ENCODE results near the gene HSDL1.

HSDL1 gene

GRCh38 chr16:84182104-84182503 lies 37.1 kb upstream of the HSDL1 start:
- Histone ChIP-seq H3K9me3 (ENCODE audit: control insufficient read depth, insufficient read depth, low read length) (no peaks in the 10 kb centered on the region), H3K4me3 (ENCODE audit: low read depth, low read length) (no peak overlapping the region), H3K27me3 (ENCODE audit: control insufficient read depth, insufficient read depth, low read length) (no peaks in the 10 kb centered on the region), H3K9ac (ENCODE audit: low read depth, low read length) (no peak overlapping the region), H3K36me3 (ENCODE audit: control insufficient read depth, insufficient read depth, low read length) (peaks cover 45% of the 10 kb centered on the region), H3K4me1 (ENCODE audit: control insufficient read depth, insufficient read depth, low read length) (no peaks in the 10 kb centered on the region)

GRCh38 chr16:84181144-84181915 lies 36.4 kb upstream of the HSDL1 start:
- Histone ChIP-seq H3K36me3 (ENCODE audit: control insufficient read depth, insufficient read depth, low read length) (peaks cover 45% of the 10 kb centered on the region), H3K4me1 (ENCODE audit: control insufficient read depth, insufficient read depth, low read length) (no peaks in the 10 kb centered on the region), H3K4me3 (ENCODE audit: low read depth, low read length) (no peak overlapping the region), H3K9ac (ENCODE audit: low read depth, low read length) (no peak overlapping the region), H3K9me3 (ENCODE audit: control insufficient read depth, insufficient read depth, low read length) (no peaks in the 10 kb centered on the region), H3K27me3 (ENCODE audit: control insufficient read depth, insufficient read depth, low read length) (no peaks in the 10 kb centered on the region)

DNA sequence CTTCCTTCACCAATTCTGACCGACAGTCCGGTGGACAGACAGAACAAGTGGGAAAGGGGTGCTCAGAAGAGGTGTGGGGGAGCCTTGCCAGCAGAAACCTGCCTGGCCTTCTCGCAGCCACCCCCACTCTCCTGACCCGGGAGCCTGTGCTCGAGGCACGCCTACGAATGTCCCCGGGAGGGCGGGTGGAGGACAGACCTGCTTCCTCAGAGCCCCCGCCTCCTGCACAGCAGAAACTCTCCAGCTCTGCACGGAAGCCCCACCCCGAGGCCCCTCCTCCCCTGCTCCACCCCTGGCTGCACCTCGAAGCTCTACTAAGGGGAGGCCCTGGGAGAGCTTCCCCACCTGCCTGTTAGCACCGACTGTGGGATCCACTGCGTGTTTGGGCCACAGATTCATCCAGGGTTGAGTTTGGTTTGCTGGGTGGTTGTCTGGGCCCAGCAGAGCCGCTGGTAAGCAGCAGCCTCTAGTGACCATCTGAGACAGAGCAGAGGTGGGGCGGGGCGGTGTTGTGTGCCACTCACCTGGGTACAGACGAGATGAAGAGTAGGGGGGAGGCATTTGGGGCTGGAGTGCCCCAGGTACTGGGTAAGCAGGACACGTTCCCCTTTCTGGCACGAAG lies 35.7 kb upstream of the HSDL1 start:
- no peaks in the 10 kb centered on the region for H3K9me3 ChIP-seq (ENCODE audit: control insufficient read depth, insufficient read depth, low read length)
- H3K36me3 ChIP-seq (ENCODE audit: control insufficient read depth, insufficient read depth, low read length): peaks cover 45% of the 10 kb centered on the region
- H3K4me1 ChIP-seq (ENCODE audit: control insufficient read depth, insufficient read depth, low read length): no peaks in the 10 kb centered on the region
- no peaks in the 10 kb centered on the region for H3K27me3 ChIP-seq (ENCODE audit: control insufficient read depth, insufficient read depth, low read length)
- H3K9ac ChIP-seq (ENCODE audit: low read depth, low read length): no peak overlapping the region
- no peak overlapping the region for H3K4me3 ChIP-seq (ENCODE audit: low read depth, low read length)

DNA sequence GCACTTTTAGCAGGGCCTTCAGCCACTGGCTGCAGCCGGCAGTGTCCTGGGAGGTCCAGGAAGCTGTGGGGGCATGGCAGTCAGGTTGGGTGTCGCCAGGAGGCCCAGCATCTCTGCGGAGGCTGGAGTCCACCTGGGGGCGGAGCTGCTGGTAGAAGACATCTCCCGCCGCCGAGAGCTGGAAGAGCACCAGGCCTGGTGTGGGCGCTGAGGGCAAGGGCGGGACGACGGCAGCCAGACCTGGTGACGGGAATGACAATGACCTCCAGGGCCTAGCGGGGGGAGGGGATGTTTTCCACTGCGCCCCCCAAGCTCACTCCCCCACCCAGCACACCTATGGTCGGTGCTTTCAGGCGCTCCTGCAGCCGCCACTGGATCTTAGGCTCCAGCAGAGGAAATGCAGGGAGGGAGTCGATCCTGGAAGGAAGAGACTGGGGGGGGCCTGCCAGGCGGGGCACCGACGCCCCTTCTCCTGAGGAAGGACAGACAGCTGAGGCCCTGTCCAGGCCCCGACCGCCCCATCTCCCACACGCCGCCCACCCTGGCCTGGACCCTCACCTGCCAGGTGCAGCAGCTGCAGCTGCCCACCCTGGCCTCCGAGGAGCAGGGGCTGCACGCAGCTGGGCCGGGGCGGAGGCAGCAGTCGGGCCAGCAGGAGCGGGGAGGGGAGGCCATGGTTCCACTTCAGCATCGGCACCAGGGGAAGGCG lies 34.8 kb upstream of the HSDL1 start:
- Histone ChIP-seq H3K4me3 (ENCODE audit: low read depth, low read length) (no peak overlapping the region), H3K36me3 (ENCODE audit: control insufficient read depth, insufficient read depth, low read length) (peaks cover 41% of the 10 kb centered on the region), H3K4me1 (ENCODE audit: control insufficient read depth, insufficient read depth, low read length) (no peaks in the 10 kb centered on the region), H3K9me3 (ENCODE audit: control insufficient read depth, insufficient read depth, low read length) (no peaks in the 10 kb centered on the region), H3K27me3 (ENCODE audit: control insufficient read depth, insufficient read depth, low read length) (no peaks in the 10 kb centered on the region), H3K9ac (ENCODE audit: low read depth, low read length) (no peak overlapping the region)

GRCh38 chr16:84178892-84179611 lies 34.1 kb upstream of the HSDL1 start:
- H3K4me1 ChIP-seq (ENCODE audit: control insufficient read depth, insufficient read depth, low read length): no peaks in the 10 kb centered on the region
- H3K4me3 ChIP-seq (ENCODE audit: low read depth, low read length): no peak overlapping the region
- no peaks in the 10 kb centered on the region for H3K9me3 ChIP-seq (ENCODE audit: control insufficient read depth, insufficient read depth, low read length)
- no peaks in the 10 kb centered on the region for H3K27me3 ChIP-seq (ENCODE audit: control insufficient read depth, insufficient read depth, low read length)
- peaks cover 35% of the 10 kb centered on the region for H3K36me3 ChIP-seq (ENCODE audit: control insufficient read depth, insufficient read depth, low read length)
- H3K9ac ChIP-seq (ENCODE audit: low read depth, low read length): no peak overlapping the region

DNA sequence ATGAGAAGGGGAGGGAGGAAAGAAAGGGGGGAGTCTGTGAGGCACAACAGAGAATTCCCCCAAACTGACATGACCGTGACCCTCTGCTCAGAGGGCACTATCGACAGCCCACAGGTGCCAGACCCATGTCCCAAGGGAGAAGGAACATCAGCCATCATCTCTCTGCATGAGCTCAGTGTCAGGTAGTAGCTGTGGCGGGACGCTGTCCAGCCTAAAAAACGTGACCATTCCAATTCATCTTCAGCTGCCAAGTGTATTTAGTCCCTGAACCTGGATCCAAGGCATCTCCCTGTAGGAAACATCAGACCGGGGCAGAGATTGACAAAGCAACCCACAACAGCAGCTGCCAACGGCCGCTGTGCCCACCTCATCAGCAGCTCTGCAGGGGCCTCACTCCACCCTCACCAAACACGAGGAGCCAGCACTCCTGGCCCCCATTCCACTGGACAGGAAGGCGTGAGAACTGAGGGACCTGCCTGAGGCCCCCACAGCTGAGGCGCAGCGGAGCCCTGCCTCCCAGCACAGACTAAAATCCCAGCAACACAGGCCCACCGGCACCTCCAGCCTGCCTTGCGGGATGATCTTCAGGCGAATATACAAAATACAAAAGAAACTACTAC lies 33.3 kb upstream of the HSDL1 start:
- Histone ChIP-seq H3K9ac (ENCODE audit: low read depth, low read length) (no peak overlapping the region), H3K9me3 (ENCODE audit: control insufficient read depth, insufficient read depth, low read length) (no peaks in the 10 kb centered on the region), H3K4me3 (ENCODE audit: low read depth, low read length) (no peak overlapping the region), H3K36me3 (ENCODE audit: control insufficient read depth, insufficient read depth, low read length) (peaks cover 32% of the 10 kb centered on the region), H3K4me1 (ENCODE audit: control insufficient read depth, insufficient read depth, low read length) (no peaks in the 10 kb centered on the region), H3K27me3 (ENCODE audit: control insufficient read depth, insufficient read depth, low read length) (no peaks in the 10 kb centered on the region)

- H3K36me3 ChIP-seq (ENCODE audit: control insufficient read depth, insufficient read depth, low read length): peaks cover 29% of the 10 kb centered on the region
- H3K4me3 ChIP-seq (ENCODE audit: low read depth, low read length): no peak overlapping the region
- H3K4me1 ChIP-seq (ENCODE audit: control insufficient read depth, insufficient read depth, low read length): no peaks in the 10 kb centered on the region
- H3K9me3 ChIP-seq (ENCODE audit: control insufficient read depth, insufficient read depth, low read length): no peaks in the 10 kb centered on the region
- H3K9ac ChIP-seq (ENCODE audit: low read depth, low read length): no peak overlapping the region
- H3K27me3 ChIP-seq (ENCODE audit: control insufficient read depth, insufficient read depth, low read length): no peaks in the 10 kb centered on the region
Measured at GRCh38 chr16:84177741-84178073, 32.7 kb upstream of the HSDL1 start.

GRCh38 chr16:84176192-84177053 lies 31.4 kb upstream of the HSDL1 start:
- H3K4me3 ChIP-seq (ENCODE audit: low read depth, low read length): no peak overlapping the region
- H3K4me1 ChIP-seq (ENCODE audit: control insufficient read depth, insufficient read depth, low read length): no peaks in the 10 kb centered on the region
- peaks cover 19% of the 10 kb centered on the region for H3K36me3 ChIP-seq (ENCODE audit: control insufficient read depth, insufficient read depth, low read length)
- no peak overlapping the region for H3K9ac ChIP-seq (ENCODE audit: low read depth, low read length)
- no peaks in the 10 kb centered on the region for H3K9me3 ChIP-seq (ENCODE audit: control insufficient read depth, insufficient read depth, low read length)
- H3K27me3 ChIP-seq (ENCODE audit: control insufficient read depth, insufficient read depth, low read length): no peaks in the 10 kb centered on the region

GRCh38 chr16:84175350-84176081 lies 30.5 kb upstream of the HSDL1 start:
- Histone ChIP-seq H3K9ac (ENCODE audit: low read depth, low read length) (no peak overlapping the region), H3K9me3 (ENCODE audit: control insufficient read depth, insufficient read depth, low read length) (no peaks in the 10 kb centered on the region), H3K27me3 (ENCODE audit: control insufficient read depth, insufficient read depth, low read length) (no peaks in the 10 kb centered on the region), H3K36me3 (ENCODE audit: control insufficient read depth, insufficient read depth, low read length) (peaks cover 13% of the 10 kb centered on the region), H3K4me1 (ENCODE audit: control insufficient read depth, insufficient read depth, low read length) (no peaks in the 10 kb centered on the region), H3K4me3 (ENCODE audit: low read depth, low read length) (no peak overlapping the region)

DNA sequence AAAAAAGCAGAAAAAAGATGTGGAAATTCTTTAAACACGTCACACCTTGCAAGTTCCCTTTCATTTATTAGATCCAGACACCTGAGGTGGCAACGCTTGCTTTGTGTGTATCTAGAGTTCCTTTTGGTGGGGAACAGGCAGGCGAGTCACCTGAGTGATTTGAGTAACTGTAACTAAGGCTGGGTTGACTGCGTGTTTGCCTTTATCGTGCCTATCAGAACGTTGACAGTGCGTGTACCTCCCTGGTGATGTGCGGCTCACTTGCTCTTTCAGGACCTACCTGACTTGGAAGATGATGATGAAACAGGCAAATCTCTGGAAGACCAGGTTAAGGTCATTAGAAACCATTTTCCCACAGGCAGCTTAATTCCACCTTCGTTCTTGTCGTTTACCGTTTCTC lies 29.4 kb upstream of the HSDL1 start:
- H3K9ac ChIP-seq (ENCODE audit: low read depth, low read length): no peak overlapping the region
- no peaks in the 10 kb centered on the region for H3K4me1 ChIP-seq (ENCODE audit: control insufficient read depth, insufficient read depth, low read length)

More for the DNA sequence above, 29.4 kb upstream of the HSDL1 start:
- no peaks in the 10 kb centered on the region for H3K9me3 ChIP-seq (ENCODE audit: control insufficient read depth, insufficient read depth, low read length)
- H3K4me3 ChIP-seq (ENCODE audit: low read depth, low read length): no peak overlapping the region
- H3K27me3 ChIP-seq (ENCODE audit: control insufficient read depth, insufficient read depth, low read length): no peaks in the 10 kb centered on the region
- H3K36me3 ChIP-seq (ENCODE audit: control insufficient read depth, insufficient read depth, low read length): peaks cover 13% of the 10 kb centered on the region
